ENCODE measurements around the gene BTBD16. TPM values are rescaled to one million over a fixed set of nuclear protein-coding genes. Genes with fewer than 3 reads are reported as not detected.

BTBD16 gene
- total RNA-seq, 4 donors from 2014 or later, result 0.42 to 1.2 TPM; not detected in 2

DNA sequence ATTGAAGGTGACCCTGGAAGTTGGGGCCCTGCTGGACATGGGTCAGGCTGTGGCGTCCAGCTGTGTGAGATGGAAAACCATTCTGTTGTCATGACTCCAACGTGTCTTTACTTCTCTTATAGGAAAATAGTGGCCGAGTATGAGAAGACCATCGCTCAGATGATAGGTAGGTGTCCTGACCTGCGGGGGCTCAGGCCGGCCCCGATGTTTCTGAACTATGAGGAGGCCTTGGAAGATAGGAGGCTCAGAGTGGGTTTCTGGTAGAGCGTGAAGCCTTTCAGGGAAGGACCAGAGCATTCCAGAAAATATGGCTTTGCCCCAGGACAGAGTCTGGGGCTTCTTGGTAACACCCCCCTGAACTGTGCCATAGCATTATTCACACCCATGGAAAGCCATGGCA, 29.3 kb upstream of the BTBD16 start:
- H3K27ac ChIP-seq, result no peak overlapping the region
- TF ChIP-seq, protein P1, sequence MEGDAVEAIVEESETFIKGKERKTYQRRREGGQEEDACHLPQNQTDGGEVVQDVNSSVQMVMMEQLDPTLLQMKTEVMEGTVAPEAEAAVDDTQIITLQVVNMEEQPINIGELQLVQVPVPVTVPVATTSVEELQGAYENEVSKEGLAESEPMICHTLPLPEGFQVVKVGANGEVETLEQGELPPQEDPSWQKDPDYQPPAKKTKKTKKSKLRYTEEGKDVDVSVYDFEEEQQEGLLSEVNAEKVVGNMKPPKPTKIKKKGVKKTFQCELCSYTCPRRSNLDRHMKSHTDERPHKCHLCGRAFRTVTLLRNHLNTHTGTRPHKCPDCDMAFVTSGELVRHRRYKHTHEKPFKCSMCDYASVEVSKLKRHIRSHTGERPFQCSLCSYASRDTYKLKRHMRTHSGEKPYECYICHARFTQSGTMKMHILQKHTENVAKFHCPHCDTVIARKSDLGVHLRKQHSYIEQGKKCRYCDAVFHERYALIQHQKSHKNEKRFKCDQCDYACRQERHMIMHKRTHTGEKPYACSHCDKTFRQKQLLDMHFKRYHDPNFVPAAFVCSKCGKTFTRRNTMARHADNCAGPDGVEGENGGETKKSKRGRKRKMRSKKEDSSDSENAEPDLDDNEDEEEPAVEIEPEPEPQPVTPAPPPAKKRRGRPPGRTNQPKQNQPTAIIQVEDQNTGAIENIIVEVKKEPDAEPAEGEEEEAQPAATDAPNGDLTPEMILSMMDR (IDR thresholded peaks at IDR 0.05), result no peak
- TF ChIP-seq POLR2A (IDR thresholded peaks at IDR 0.05) (no peak), EP300 (IDR thresholded peaks at IDR 0.05) (no peak)
- no peaks in the 10 kb centered on the region for H3K9me3 ChIP-seq
- H3K4me1 ChIP-seq, result peaks cover 0 to 31% (median 2%) of the 10 kb centered on the region in 4 donors
- H3K27me3 ChIP-seq, result no peaks in the 10 kb centered on the region
- H3K36me3 ChIP-seq, result peaks cover 0 to 45% (median 0%) of the 10 kb centered on the region in 3 donors
- H3K4me3 ChIP-seq, result no peak overlapping the region
- 90 to 91% methylated on average over 8 of the region's 8 CpGs for WGBS, 2 donors
- DNase-seq (ENCODE audit: low spot score in 2 of 2), result no peak

DNA sequence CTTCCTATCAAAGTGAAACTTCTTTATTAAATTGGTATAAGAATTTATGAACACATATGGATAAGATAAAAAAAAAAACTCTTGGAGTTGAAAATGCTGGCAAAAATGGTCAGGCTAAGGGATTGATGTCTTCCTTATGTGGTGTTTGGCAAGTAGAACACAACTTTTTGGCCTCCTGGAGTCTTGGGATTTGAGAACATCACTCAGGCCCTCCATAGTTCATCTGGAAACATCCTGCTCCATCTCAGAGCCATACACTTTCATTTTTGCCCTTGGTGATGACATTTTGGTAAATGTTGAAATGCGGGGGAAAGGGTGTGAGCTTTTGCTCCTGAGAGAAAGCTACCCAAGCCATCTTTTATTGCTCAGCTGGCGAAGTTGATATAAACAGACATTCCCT, 27.5 kb upstream of the BTBD16 start:
- H3K36me3 ChIP-seq, result peaks cover 0 to 30% (median 0%) of the 10 kb centered on the region in 3 donors
- H3K4me3 ChIP-seq, result no peak overlapping the region
- WGBS, 2 donors, result 72 to 76% methylated on average over 2 of the region's 2 CpGs
- H3K27ac ChIP-seq, result peak overlapping the region in 2 of 4 donors; percentile 77
- DNase-seq (ENCODE audit: low spot score in 2 of 2), result peak in 1 of 2 donors; percentile 43
- peaks cover 0 to 31% (median 2%) of the 10 kb centered on the region in 4 donors for H3K4me1 ChIP-seq
- no peaks in the 10 kb centered on the region for H3K27me3 ChIP-seq
- no peaks in the 10 kb centered on the region for H3K9me3 ChIP-seq
- TF ChIP-seq, protein P1 (IDR thresholded peaks at IDR 0.05), result no peak
- peak in 1 of 2 donors; percentile 80 for TF ChIP-seq EP300 (IDR thresholded peaks at IDR 0.05)

DNA sequence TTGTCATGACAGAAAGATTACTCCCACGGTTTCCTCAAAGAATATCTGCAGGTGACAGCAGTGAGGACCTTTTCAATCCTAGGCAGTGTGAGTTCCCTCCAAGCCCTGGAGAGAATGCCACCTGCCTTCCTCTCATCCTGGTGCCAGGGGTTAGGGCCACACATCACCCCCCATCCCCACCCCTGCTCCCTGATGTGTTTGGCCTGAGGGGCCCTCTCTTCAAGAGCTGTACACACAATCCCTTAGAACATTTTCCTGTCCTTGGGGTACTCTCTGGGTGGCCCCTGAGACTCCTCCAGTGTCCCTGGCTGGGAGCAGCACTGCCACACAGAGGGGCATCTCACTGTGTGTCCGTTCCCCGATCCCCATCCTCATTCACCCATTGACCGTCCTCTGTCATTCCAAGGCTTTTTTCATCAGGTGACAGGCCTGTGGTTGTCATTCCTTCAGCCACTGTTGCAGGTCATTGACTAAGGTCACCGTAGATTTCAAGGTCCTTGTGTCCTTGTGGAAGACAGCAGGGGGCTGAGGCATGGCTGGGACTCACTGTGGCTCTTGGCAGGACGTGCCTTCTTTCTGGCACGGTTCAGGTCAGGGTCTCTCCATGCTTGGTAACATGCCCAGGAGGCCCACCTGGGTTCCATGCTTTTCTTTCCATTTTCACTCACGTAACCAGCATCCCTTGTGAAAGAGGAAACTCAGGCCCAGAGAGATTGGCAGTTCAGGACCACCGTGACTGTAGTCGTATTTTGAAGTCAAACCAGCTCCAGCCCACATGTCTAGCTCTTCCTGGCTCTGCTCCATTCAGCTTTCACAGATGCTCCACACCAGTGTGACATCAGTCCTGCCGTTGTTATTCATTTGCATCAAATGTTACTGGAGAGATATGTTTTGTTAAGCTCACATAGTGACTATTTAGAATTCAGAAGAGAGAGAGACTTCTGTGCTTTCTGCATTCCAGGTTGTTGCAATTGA, 26.8 kb upstream of the BTBD16 start:
- Histone ChIP-seq H3K27me3 (no peaks in the 10 kb centered on the region), H3K4me1 (peaks cover 0 to 31% (median 2%) of the 10 kb centered on the region in 4 donors), H3K9me3 (no peaks in the 10 kb centered on the region), H3K36me3 (peaks cover 0 to 31% (median 0%) of the 10 kb centered on the region in 3 donors), H3K27ac (peak overlapping the region in 2 of 4 donors; percentile 77), H3K4me3 (no peak overlapping the region)
- 65 to 68% methylated on average over 11 of the region's 11 CpGs for WGBS, 2 donors
- no peak for TF ChIP-seq POLR2A (IDR thresholded peaks at IDR 0.05)
- TF ChIP-seq EP300 (IDR thresholded peaks at IDR 0.05), result no peak
- DNase-seq (ENCODE audit: low spot score in 2 of 2), result no peak

DNA sequence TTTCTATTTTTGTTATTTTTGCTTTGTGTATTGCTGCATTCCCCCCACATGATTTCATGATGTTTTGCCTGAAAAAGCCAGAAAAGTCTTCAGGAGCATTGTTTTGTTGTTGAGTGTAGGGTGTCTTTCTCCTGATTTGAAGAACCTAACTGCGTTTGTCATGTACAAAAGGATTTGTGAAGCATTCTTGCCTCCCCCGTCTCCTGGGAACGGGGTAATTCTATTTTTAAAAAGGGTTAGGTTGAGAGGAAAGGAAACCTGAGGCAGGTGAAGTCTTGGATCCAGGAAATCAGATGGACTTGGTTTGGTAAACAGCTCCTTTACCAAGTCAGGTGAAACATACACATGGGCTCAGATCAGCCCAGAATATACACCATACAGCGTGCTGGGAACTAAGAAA, 26.0 kb upstream of the BTBD16 start:
- TF ChIP-seq POLR2A (IDR thresholded peaks at IDR 0.05), result no peak
- no peak for TF ChIP-seq EP300 (IDR thresholded peaks at IDR 0.05)
- TF ChIP-seq, protein P1 (IDR thresholded peaks at IDR 0.05), result no peak

DNA sequence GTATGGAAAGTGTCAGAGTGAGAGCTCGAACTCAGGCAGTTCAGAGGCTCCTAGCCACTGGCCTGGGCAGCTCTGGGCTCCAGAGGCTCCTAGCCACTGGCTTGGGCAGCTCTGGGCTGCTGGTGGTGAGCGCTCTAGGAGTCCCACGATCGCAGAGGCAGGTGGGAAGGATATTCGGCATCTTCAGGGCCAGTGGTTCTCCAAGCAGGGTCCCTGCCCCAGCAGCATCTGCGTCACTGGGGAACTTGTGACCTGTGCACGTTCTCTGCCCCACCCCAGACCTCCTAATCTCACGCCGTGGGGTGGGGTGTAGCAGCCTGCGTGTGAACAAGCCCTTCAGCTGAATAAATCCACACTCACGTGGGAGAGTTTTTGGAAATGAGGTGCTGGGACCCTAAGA, 25.2 kb upstream of the BTBD16 start:
- H3K4me3 ChIP-seq, result no peak overlapping the region
- no peak for DNase-seq (ENCODE audit: low spot score in 2 of 2)
- 62 to 84% methylated on average over 9 to 11 of the region's 11 CpGs for WGBS, 2 donors
- TF ChIP-seq POLR2A (IDR thresholded peaks at IDR 0.05), result no peak
- TF ChIP-seq, protein P1 (IDR thresholded peaks at IDR 0.05), result no peak
- H3K27ac ChIP-seq, result peak overlapping the region in 2 of 4 donors; percentile 17 to 41
- H3K36me3 ChIP-seq, result peaks cover 0 to 25% (median 0%) of the 10 kb centered on the region in 3 donors
- no peaks in the 10 kb centered on the region for H3K9me3 ChIP-seq
- H3K27me3 ChIP-seq, result no peaks in the 10 kb centered on the region
- H3K4me1 ChIP-seq, result peaks cover 0 to 31% (median 2%) of the 10 kb centered on the region in 4 donors

More for the DNA sequence above, 26.0 kb upstream of the BTBD16 start:
- Histone ChIP-seq H3K4me3 (no peak overlapping the region), H3K27me3 (no peaks in the 10 kb centered on the region), H3K9me3 (no peaks in the 10 kb centered on the region), H3K36me3 (peaks cover 0 to 32% (median 0%) of the 10 kb centered on the region in 3 donors), H3K4me1 (peaks cover 0 to 31% (median 2%) of the 10 kb centered on the region in 4 donors), H3K27ac (peak overlapping the region in 2 of 4 donors; percentile 24 to 38)
- no peak for DNase-seq (ENCODE audit: low spot score in 2 of 2)
- WGBS, 2 donors, result 48 to 60% methylated on average over 4 of the region's 4 CpGs

Data from tibial nerve (tissue), 4 donors.